UCSD-AML1 (cell line): ENCODE results near the gene CAPG.
"Not testable (repeated sequence)": the region's sequence is repeated elsewhere in the genome, so short reads cannot be mapped to it uniquely, and the experiment has no call there.

Source experiments
- DNase-seq: peaks from one replicate; lab custom pipeline; 2025; ENCODE audit not compliant: unreplicated experiment; lab: John Stamatoyannopoulos, UW

The CAPG gene

GRCh38 chr2:85421260-85422071, 11.3 kb upstream of the CAPG start:
- DNase-seq = no peak

GRCh38 chr2:85420536-85421259, 10.5 kb upstream of the CAPG start:
- peak; percentile 92 for DNase-seq

- DNase-seq = no peak
Observed at GRCh38 chr2:85419009-85419675, 9.0 kb upstream of the CAPG start.

GRCh38 chr2:85418132-85419008, 8.2 kb upstream of the CAPG start, which contains the start of gene SH2D6:
Gene SH2D6, plus strand, starts transcription at chr2:85418714. Its CDS starts 10,752 bp downstream, at chr2:85429466.
- DNase-seq = peak; percentile 88

- no peak for DNase-seq
Observed at GRCh38 chr2:85415980-85416650, 5.9 kb upstream of the CAPG start.

GRCh38 chr2:85414761-85415553, 4.8 kb upstream of the CAPG start:
- no peak for DNase-seq

GRCh38 chr2:85414421-85414759, 4.2 kb upstream of the CAPG start:
- DNase-seq = not testable (repeated sequence)

- no peak for DNase-seq
Observed at GRCh38 chr2:85413592-85414420, 3.6 kb upstream of the CAPG start.

- DNase-seq = no peak
Observed at GRCh38 chr2:85411405-85411748, 1.2 kb upstream of the CAPG start.

- no peak for DNase-seq
Observed at GRCh38 chr2:85410584-85411404, 628 bp upstream of the CAPG start.

- peak; percentile 85 for DNase-seq
Observed at GRCh38 chr2:85405201-85406059, 4.7 kb downstream of the CAPG start.

GRCh38 chr2:85401844-85402243, 8.3 kb downstream of the CAPG start:
- DNase-seq = no peak

GRCh38 chr2:85401464-85401805, 8.7 kb downstream of the CAPG start:
- DNase-seq = no peak

GRCh38 chr2:85400541-85401463, 9.4 kb downstream of the CAPG start:
- DNase-seq = no peak

GRCh38 chr2:85400023-85400422, 10.1 kb downstream of the CAPG start:
- no peak for DNase-seq

GRCh38 chr2:85399183-85399455, 11.0 kb downstream of the CAPG start:
- DNase-seq = no peak
